GM21723 (cell line): ENCODE results near the gene PLXNA4.
"Not testable (repeated sequence)": the region's sequence is repeated elsewhere in the genome, so short reads cannot be mapped to it uniquely, and the experiment has no call there.

Source experiments
- ATAC-seq: cut with Tn5 transposase; IDR thresholded peaks from one replicate; pipeline ENCODE4 v1.9.1; 2021; ENCODE audit warnings: mild to moderate bottlenecking, moderate library complexity; ENCODE audit not compliant: unreplicated experiment

PLXNA4 gene, protein sequence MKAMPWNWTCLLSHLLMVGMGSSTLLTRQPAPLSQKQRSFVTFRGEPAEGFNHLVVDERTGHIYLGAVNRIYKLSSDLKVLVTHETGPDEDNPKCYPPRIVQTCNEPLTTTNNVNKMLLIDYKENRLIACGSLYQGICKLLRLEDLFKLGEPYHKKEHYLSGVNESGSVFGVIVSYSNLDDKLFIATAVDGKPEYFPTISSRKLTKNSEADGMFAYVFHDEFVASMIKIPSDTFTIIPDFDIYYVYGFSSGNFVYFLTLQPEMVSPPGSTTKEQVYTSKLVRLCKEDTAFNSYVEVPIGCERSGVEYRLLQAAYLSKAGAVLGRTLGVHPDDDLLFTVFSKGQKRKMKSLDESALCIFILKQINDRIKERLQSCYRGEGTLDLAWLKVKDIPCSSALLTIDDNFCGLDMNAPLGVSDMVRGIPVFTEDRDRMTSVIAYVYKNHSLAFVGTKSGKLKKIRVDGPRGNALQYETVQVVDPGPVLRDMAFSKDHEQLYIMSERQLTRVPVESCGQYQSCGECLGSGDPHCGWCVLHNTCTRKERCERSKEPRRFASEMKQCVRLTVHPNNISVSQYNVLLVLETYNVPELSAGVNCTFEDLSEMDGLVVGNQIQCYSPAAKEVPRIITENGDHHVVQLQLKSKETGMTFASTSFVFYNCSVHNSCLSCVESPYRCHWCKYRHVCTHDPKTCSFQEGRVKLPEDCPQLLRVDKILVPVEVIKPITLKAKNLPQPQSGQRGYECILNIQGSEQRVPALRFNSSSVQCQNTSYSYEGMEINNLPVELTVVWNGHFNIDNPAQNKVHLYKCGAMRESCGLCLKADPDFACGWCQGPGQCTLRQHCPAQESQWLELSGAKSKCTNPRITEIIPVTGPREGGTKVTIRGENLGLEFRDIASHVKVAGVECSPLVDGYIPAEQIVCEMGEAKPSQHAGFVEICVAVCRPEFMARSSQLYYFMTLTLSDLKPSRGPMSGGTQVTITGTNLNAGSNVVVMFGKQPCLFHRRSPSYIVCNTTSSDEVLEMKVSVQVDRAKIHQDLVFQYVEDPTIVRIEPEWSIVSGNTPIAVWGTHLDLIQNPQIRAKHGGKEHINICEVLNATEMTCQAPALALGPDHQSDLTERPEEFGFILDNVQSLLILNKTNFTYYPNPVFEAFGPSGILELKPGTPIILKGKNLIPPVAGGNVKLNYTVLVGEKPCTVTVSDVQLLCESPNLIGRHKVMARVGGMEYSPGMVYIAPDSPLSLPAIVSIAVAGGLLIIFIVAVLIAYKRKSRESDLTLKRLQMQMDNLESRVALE (N-terminal part only)

DNA sequence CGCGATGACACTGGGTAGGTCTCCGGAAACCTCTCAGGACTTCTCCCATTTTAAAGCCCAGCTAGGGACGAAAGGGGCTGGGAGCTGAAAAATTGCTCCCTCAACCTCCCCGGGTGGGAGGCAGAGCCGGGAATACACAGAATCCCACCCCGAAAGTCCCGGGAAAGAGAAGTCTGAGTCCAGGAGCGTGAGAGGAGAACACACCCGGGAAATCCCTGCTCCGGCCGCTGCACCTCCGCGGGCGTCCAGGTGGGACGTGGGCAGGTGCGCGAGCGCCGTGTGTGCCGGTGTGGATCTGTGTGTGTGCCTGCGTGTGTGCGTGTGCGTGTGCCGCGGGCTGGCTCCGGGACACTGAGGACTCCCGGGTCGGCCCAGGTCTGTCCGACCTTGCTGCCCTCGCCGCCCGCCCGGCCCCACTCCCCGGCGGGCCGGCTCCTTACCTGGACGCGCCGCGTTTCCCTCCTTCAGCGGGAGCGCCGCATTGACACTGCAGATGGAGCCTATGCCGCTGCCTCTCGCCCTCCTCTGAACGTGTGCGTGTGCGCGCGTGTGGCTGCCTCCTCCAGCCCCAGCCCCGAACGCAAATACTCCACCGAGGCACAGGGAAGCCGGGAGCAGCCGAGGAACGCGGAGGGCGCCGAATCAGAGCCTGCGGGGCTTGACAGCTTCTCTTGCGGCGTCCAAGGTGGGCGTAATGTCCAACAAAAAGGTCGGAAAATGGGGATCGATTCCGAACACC is at the start of gene PLXNA4:
Gene PLXNA4 (minus strand): TSS at position 489 of the 739 bp plus-strand sequence. CDS start 67,777 bp downstream, outside the sequence.
- ATAC-seq = no peak

- ATAC-seq = no peak
Measured at GRCh38 chr7:132625651-132626050, 49.4 kb upstream of the PLXNA4 start.

DNA sequence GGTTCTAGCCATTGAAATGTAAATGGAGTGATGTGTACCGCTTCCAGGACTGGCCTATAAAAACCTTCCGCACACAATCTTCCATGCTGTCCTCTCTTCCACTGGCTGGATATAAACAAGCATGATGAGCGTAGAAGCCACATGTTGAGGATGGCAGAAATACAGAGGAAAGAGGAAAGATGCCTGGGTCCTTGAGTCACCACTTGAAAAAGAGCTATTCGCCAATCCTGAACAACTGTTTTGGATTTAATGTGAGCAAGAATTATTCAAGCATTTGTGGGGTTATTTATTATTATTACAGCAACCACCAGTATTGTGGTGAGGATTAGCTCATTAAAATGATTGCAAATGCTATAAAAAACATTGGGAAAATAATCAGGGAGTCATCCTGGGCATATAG is 45.8 kb upstream of the PLXNA4 start:
- no peak for ATAC-seq

- ATAC-seq = no peak
Measured at GRCh38 chr7:132619967-132620366, 43.7 kb upstream of the PLXNA4 start.

- no peak for ATAC-seq
Measured at GRCh38 chr7:132618956-132619305, 42.7 kb upstream of the PLXNA4 start.

DNA sequence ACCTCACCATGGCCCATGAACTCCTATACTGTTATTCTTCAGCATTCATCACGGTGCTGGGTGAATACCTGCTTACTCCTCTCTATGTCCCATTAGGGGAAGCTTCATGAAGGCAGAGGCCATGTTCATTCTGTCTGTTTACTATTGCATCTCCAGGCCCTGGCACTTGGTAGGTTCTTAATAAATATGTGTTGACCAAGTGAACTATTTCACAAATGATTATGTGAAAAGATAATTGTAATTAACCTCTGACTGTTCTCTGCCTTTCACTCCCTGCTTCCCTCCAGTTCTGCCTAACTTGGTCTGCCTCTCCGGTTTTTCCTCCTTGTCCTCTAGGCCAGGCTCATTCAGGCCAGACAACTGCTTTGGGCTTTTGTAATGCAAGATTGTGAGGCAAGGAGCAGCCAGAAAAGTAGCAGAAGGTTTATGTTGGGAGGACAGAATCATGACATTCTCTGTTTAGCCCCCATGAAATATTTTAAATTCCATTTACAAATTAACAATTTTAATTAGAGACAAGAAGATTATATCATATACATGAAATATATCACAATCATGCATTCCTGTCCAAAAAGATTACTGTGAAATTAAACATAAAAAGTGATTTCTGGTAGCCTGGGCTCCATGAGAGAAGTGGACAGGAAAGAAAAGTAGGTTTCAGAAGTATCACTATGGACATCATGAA is 42.1 kb upstream of the PLXNA4 start:
- no peak for ATAC-seq

DNA sequence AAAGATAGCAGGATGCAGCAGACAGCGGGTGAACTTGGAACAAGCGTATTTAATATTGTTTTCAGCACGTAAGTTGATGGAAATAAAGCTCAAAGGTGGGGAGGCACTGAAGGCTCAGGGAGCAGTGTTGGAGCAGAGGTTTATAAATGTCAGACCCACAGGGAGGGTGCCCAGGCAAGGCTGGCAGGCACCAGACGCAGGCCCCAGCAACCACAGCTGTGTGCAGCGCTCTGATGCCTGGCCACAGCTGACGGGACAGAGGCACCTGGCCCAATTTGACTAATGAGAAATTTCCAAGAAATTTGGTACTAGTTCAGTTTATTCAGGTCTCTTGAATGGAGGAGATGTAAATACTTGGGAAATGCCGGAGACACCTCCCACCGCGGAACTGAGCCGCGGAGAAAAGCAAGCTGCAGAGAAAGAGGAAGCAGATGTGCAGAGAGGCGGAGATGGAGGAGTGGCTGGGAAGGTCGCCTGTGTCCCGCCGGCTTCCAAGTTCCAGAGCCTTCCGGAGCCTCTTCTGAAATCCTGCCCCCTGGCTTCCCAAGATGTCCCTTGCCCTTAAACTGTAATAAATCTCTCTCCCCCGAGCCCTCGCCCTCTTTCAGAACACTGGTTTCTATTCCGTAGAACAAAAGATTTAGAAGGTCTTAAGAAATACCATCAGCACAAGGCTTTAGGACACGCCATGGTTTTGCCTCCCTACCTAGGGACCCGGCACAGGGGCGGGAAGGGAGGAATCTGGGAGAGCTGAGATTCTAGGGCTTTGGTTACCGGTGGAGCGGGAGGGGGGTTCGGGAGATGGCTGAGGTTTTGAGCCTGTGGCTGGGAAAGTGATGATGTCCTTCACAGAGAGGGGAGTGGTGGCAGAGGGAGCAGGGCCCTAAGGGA is 38.4 kb upstream of the PLXNA4 start:
- ATAC-seq = no peak

DNA sequence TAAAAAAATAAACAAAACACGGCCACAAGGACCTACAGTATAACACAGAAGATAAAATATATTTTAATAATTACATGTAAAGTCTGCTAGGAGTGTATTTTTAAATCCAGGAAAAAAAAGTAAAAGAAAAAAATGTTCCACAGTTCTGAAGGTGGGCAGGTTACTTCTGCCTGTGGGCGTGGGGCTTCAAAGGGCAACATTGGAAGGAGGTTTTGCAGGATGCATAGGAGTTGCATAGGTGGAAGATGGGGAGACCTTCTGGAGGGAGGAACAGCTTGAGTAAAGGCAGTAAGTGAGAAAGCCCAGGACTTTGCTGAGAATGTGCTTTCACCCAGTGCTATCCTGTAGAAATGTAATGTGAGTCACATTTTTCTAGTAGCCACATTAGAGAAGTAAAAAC is 37.5 kb upstream of the PLXNA4 start:
- ATAC-seq = no peak

- no peak for ATAC-seq
Measured at GRCh38 chr7:132610995-132611394, 34.7 kb upstream of the PLXNA4 start.

- no peak for ATAC-seq
Measured at GRCh38 chr7:132609906-132610520, 33.7 kb upstream of the PLXNA4 start.

- ATAC-seq = no peak
Measured at GRCh38 chr7:132609222-132609621, 33.0 kb upstream of the PLXNA4 start.

GRCh38 chr7:132608523-132608922 is 32.3 kb upstream of the PLXNA4 start:
- ATAC-seq = no peak

GRCh38 chr7:132607656-132608055 is 31.4 kb upstream of the PLXNA4 start:
- ATAC-seq = no peak

DNA sequence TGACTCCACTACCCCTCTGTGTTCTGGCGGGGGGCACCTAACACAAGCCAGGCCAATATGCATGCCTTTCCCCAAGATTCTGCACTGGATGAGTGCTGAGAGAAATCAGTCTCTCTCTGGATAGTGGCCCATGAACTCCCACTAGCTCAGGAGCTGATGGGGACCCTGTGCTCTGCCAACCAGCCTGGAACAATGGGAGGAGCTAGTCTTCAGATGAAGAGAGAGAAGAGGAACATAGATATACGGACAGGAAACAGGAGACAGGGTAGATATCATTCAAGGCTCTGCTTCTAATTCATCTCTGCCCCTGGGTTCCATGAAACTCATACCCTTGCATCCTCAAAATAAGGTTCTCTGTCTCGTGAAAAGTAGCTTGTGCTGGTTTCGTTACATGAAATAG is 27.9 kb upstream of the PLXNA4 start:
- ATAC-seq = no peak

DNA sequence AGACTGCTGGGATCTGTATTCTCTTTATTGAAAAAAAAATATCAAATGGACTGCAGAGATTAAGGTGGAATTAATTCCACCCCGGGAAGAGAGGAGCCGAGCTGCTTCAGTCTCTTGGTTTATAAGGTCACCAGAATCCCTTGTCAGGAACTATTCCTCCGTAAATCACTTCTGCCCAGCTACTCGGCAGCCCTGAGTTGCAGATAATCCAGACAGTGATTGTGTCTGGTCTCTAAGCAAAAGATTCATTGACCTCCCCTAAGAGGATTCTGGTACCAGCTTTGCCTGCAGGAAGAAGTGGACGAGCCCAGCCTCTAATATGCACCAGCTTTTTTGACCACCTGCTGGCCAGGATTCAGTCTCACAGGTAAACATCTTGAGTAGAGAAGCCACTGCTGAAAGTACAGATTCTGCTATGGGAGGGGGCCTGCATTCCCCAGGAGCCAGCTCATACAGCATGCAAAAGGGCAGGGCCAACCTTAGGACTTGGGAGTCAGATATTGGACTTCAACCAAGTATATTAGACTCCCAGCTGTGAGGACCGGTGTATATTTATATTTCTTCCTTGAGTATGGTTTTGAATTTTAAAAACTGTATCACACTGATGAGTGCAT is 27.1 kb upstream of the PLXNA4 start:
- no peak for ATAC-seq

GRCh38 chr7:132601783-132602182 is 25.5 kb upstream of the PLXNA4 start:
- ATAC-seq = no peak

- ATAC-seq = no peak
Measured at GRCh38 chr7:132596588-132596987, 20.3 kb upstream of the PLXNA4 start.

DNA sequence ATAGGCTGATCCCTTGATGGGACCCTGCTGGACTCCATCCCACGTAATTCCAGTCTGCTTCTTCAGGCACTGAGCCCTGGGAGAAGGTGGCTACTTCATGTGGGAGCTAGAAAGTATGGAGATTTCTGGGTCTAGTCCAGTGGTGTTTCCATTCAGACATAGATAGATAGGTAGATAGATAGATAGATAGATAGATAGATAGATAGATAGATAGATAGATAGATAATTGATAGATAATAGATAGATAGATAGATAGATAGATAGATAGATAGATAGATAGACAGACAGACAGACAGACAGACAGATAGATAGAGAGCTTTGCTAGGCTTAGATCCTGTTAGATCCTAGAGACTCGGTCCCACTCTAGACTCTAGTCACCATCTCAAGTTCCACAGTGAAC is 18.5 kb upstream of the PLXNA4 start:
- not testable (repeated sequence) for ATAC-seq
